HG03520 (cell line): Measurements from ENCODE around the gene GEMIN4.
A peak's percentile ranks its signal among the peaks of the same experiment; 100 is the strongest.
"Not testable (repeated sequence)": the region's sequence is repeated elsewhere in the genome, so short reads cannot be mapped to it uniquely, and the experiment has no call there.

Experiments used
- ATAC-seq: cut with Tn5 transposase; IDR thresholded peaks from one replicate; pipeline ENCODE4 v1.9.1; 2021; ENCODE audit warnings: mild to moderate bottlenecking, moderate library complexity; ENCODE audit not compliant: unreplicated experiment

Gene GEMIN4

DNA sequence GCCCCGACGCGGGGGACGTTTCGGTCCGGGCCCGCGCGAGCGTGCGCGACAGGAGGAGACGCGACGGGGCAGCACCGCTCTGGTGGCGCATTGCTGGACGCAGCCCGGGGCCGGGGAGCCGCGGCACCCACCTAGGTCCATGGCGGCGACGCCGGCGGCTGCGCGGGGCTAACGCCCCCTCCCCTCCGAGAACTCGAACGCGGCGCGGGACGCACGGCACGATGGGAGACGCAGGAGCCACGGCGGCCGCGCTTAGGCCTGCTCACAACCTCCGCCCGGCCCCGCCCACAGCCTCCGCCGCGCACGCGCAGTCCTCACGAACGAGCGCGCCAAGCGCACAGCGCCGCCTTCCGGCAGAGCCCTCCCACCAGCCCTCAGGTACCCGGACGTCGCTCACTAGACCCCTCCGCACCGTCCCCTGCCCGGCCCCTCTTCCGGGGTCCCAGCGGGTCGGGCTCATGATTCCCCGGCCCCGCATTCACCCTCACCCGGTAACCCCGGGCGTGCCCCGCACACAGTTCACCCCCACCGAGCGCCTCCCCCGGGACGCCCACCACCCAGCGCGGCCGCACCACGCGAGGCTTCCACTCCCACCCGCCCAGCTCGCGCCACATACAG, at the start of gene GEMIN4:
Gene GEMIN4 (minus strand): TSS at position 263 of the 618 bp plus-strand sequence. CDS start 122 bp downstream, at position 141.
- ATAC-seq = peak; percentile 76

DNA sequence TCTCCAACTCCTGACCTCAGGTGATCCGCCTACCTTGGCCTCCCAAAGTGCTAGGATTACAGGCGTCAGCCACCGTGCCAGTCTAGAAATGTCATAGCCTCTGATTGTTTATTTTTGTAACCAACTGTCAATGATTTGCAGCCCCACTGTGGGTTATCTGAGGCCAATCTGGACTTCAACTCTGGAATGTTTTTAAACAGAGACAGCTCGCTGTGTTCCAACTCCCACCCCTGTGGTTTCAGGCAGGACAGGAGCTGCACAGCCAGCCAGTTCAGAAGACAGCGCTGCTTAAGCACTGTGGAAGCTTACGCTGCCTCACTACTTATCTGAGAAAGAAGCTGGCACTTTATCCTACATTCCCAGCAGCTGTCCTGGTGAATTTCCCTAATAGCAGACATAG, 49.6 kb upstream of the GEMIN4 start:
- ATAC-seq = no peak

DNA sequence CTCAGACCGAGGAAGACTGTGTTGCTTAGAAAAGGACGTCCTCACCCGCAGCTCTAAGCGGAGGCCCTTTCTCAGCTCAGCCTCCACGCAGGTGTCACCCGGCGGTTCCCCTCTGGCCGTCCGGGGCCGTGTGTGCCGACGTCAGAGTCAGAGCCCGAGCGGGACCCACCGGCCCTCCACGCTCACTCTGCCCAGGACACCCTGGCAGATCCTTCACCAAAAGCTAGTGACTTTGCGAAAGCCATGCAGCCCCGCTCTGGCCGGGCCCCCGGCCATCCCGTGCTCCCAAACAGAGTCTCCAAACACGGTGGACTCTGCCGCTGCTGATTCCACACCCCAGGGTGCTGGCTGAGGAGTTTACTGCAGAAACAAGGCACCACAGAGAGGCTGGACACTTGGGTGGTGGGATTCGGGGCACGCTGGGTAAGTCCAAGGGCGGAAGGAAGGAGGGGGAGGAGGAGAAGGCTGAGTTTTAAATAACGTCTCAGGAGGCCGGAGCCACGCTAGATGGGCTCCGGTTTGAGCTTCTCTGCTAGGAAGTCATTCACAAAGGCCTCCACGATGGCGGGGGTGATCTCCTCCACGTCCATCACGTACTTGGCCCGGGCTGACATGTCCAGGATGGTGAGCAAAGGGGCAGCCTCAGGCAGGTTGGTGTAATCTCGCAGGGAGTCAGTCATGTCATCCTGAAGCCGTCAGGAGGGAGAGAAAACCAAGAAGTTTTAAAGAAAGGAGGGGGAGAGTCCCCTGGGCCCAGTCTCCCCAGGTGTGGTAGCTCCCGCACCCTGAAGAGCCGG, 48.6 kb upstream of the GEMIN4 start:
- ATAC-seq = no peak

DNA sequence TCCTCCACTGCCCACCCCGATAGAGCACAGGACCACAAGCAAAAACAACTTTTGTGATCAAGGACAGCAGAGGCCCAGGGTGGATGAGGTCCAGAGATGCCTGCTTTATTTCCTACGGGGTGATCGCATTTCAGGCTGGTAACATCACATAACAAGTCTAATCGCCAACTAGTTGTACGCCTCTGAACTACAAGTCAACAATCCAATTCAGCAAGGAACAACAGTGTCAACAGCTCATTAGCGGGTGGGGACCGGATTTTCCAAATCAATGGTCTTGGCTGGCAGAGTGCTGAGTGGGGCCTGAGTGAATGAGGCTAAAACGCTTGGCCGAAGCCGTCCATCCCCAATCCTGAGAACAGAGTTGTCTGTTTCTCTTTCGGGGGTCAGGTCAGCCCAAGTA, 47.2 kb upstream of the GEMIN4 start:
- ATAC-seq = no peak

DNA sequence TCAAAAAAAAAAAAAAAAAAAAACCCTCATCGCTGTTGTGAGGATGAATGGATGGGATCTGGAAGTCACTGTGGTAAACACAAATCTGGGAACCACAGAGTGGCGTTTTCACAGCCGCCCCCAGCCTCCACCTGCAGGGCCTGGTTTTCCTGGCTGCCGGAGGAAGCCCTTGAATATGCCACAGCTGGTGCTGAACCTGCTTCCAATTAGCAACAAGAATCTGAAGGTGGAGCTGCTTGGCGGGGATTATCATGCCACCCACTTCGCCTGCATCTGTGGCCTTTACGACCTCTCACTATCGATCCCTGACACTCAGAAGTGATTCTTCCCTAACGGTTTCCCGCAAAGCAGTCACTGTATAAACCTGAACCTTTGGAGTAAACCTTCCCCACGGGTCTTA, 46.2 kb upstream of the GEMIN4 start:
- ATAC-seq = no peak

DNA sequence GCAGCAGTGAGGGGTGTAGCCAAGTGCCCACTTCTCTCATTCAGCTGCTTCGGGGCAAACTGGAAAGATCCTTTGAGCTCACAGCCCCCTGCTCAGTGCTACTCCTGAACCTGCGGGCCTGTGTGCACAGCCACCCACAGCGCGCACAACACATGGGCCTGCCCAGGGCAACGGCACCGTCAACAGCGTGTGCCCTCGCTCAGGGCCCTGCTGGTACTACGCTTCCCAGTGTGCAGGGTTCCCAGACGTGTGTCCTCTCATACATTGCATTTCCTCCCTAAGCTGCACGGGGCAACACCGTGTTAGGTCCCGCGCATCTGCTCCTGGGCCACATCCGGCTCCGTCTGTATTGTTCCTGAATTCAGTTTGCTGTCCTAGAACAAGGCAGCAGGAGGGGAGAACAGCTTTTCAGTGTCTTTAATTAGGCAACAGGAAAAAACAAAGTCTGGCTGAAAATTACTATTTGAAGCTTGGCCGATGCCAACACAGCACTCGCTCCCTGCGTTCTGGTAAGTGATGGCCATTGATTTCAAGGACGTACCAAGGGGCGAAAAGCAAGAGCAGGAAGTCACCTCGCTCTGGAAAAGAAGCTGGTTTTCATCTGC, 45.3 kb upstream of the GEMIN4 start:
- no peak for ATAC-seq

DNA sequence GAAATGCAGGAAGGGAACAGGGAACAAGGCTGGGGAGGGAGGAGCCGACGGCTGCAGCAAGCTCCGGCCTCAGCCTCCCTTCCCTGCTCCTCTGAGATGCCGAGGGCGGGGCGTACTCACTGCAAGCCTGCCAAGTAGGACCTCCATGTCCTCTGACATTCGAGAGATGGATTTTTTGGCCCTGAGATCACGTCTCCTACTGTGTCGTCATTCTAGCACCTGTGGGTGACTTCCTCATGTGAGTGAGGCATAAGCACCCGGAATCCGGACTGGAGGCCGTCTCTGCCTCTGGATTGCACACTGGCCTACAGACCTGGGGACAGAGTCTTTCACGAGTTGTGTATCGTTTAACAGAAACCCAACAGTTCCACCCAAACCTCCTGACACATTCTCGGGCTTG, 44.5 kb upstream of the GEMIN4 start:
- ATAC-seq = no peak

DNA sequence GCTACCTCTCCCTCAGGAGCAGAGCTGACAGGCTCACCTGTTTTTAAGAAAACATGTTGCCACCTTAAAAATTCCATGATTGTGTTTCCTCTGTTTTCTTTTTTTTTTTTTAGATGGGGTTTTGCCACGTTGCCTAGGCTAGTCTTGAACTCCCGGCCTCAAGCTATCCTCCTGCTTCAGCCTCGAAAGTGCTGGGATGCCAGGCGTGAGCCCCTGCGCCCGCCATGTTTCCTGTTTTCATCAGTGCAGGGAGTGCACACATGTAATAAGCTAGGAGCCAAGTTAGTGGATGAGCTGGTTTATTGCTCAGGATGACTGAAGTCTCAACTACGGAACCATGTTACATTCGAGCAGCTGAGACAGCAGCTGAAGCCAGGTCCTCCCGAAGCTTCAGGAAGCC, 43.7 kb upstream of the GEMIN4 start:
- no peak for ATAC-seq

DNA sequence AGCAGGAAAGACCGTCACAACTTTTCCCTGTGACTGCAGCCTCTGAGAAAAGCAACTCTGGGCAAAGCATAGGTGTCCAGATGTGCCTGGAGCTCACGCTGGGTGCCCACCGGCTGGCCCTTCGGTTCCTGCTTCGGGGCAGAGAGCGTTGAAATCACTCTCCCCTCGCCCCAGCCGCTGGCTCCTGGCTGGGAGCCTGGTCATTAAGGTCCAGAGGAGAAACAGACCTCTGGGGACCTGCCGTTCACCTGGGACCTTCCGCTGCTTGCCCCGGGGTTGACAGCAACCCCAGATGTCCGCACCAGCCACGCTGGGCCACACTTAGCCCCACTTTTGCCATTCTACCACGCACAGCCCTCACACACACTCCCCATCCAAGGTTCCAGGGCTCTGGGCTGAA, 43.2 kb upstream of the GEMIN4 start:
- no peak for ATAC-seq

DNA sequence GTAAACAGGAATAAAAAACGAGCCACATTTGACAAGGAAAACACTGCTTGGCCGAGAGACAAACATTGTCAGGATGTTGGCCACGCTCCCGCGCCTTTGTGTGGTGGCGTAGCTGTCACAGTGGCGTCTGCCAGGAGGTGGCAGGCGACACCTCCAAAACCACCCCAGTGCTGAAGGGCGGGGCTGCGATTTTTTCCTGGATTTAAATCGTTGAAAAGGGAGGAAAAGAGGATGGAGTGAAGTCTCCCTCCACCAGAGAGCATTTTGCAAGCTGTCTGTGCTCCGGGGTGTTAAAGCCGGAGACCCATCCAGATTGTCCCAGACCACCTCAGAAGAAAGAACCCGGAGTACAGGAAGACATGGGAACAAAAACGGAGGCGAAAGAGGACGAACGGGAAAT, 42.8 kb upstream of the GEMIN4 start:
- ATAC-seq = no peak

DNA sequence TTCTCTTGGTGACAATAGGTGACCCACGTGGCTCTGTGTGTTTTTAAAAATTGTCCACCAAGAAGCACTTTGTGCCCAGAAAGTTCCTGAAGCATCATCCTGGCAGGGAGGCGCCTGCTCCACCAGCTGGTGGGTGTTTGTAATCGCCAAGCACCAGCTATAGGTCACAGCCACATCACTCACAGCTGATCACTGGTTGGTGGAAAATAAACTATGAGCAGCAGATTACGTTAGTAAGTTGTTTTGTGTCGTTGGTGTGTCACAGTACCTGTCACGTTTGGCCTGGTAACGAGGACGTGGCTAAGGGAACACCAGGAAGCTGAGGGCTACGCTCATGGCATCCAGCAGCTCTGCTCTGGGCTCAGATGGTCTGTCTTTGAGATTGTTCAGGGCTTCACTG, 40.2 kb upstream of the GEMIN4 start:
- ATAC-seq = no peak

DNA sequence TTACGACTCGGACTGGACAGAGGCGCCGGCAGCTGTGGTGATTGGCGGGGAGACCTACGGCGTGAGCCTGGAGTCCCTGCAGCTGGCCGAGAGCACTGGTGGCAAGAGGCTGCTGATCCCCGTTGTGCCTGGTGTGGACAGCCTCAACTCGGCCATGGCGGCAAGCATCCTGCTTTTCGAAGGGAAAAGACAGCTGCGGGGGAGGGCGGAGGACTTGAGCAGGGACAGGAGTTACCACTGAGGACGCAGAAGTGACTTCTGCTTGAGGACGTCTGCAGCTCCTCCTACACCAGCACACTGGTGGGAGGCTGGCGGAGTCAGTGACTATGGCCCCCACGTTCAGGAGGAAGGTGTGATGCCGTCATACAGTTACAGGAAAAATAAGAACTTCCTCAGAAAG, 39.8 kb upstream of the GEMIN4 start:
- no peak for ATAC-seq

DNA sequence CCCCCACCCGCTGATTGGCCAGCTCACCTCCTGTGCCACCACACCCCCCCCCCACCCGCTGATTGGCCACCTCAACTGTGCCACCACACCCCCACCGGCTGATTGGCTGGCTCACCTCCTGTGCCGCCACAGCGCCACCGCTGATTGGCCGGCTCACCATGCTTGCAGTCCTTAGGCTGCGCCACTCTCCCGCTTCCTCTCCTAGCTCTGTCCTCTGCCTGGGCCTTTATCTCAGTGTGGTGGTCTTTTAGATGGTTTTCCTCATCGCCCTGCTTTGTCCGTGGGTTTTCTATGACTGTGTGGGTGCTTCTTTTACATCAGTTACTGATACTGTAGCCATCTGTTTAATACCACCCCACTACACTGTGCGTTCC, 38.8 kb upstream of the GEMIN4 start:
- not testable (repeated sequence) for ATAC-seq

DNA sequence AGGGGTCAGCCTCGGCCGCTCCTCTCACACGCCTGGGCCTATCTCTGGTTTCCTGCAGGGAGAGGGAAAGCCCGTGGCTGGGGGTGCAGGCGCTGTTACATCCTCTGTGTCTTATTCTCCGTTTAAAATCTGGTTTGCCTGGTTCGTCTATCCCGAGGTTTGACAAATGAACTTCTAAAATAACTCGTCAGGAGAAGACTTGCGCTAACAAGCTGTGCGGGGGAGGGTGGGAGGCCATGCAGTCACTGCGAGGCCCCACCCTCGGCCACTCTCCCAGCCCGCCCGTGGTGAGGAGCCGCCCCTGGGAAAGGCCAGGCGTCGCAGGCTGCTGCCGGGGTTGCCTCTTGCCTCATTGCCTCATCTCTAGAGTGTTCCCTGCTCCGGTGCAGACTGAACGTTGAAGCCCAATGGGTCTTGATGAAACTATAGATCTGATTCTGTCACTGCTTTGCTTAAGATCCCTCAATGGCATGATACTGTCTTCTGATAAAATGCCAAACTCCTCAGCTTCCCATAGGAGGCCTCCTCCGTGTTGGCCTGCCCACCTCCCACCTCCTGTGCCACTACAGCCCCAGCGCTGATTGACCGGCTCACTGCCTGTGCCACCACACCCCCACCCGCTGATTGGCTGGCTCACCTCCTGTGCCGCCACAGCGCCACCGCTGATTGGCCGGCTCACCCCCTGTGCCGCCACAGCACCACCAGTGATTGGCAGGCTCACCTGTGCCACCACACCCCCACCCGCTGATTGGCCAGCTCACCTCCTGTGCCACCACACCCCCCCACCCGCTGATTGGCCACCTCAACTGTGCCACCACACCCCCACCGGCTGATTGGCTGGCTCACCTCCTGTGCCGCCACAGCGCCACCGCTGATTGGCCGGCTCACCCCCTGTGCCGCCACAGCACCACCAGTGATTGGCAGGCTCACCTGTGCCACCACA, 38.1 kb upstream of the GEMIN4 start:
- ATAC-seq = not testable (repeated sequence)

DNA sequence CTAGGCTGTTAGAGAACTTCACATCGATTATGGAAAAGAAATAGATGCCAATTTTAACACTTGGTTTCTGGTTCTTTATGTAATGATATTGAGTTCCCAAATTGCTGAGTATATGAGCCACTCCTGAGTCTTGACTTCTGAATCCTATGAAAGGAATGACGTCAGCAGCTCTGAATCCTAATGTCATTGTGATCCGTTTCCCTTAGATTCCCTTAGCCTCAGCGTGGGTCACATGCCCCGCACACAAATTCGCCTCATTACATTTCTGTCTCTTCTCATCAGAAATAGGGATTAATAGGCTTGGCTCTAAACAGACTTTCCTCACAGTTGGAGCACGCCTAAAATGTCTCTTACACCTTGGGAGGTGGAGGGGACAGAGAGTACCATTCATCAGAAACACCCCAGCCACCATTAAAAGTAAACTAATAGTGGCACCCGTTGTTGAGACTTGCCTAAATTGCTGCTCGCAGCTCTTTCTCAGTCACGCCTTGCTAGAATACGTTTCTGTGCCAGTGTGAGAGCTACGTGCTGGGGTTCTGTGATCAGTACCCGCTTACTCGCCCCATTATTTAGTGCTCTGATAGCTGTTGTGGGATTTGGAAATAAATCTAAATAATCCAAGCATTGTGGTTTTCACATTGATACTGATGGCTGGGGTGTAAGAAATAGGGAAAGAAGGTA, 37.2 kb upstream of the GEMIN4 start:
- ATAC-seq = no peak

DNA sequence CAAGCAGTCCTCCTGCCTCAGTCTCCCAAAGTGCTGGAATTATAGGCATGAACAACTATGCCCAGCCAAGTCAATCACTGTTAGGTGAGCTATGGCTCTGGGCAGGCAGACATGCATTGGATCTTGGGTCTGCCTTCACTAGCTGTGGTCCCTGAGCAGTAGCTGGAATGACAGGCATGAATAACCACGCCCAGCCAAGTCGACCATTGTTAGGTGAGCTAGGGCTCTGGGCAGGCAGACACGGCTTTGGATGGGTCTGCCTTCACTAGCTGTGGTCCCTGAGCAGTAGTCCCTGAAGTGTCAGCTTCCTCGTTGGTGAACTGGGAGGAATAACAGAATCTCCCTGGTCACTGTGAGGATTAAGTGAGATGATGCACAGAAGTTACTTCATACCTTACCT, 36.5 kb upstream of the GEMIN4 start:
- no peak for ATAC-seq

DNA sequence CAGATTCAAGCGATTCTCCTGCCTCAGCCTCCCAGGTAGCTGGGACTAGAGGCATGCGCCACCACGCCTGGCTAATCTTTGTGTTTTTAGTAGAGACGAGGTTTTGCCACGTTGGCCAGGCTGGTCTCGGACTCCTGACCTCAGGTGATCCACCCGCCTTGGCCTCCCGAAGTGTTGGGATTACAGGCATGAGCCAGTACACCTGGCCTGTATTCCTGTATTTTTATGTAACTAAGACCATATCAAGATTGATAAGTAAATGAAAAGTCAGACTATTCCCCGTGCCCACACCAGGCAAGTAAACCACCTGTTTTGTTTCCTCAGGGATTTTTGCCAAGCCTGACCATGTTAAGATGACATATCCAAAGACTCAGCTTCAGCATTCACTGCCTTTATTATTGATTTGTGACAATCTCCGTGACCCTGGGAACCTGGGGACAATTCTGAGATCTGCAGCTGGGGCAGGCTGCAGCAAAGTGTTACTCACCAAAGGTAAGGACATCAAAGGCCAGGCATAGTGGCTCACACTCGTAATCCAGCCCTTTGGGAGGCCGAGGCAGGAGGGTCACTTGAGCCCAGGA, 35.7 kb upstream of the GEMIN4 start:
- no peak for ATAC-seq

DNA sequence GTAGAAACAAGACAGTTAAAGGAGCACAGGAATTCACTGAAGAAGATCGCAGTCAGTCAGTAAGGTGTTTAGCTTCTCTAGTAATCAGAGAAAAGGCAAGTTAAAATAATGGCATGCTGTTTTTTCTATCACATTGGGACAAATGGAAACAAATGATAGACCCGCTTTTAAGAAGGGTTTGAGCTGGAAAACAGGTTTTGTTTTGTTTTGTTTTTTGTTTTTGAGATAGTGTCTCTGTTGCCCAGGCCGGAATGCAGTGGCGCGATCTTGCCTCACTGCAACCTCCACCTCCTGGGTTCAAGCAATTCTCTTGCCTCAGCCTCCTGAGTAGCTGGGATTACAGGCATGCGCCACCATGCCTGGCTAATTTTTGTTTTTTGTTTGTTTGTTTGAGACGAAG, 33.8 kb upstream of the GEMIN4 start:
- not testable (repeated sequence) for ATAC-seq

DNA sequence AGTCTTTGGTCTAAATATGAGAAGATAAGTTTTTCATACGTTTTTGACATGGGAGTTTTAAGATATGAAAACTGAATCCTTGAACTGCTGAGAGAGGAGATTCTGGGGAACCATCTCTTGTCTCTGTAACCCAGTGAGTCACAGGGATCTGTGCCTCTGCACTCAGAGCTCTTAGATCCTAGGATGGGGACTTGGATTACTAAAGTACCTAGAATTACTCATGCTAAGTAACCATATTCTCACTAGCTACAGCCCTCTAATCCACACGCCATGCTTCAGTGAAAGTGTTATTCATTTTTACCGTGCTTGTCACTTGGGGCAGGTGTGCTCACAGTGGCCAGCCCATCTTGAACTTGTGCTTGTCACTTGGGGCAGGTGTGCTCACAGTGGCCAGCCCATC, 32.1 kb upstream of the GEMIN4 start:
- no peak for ATAC-seq
